GM19035 (cell line): ENCODE results near the gene P2RY11.

Source experiments
- ATAC-seq: cut with Tn5 transposase; IDR thresholded peaks from one replicate; pipeline ENCODE4 v1.9.1; 2021; ENCODE audit not compliant: unreplicated experiment

The P2RY11 gene

GRCh38 chr19:10111405-10111811 lies at the start of gene P2RY11:
P2RY11 (plus strand) TSS chr19:10111693; CDS start chr19:10111722, 29 bp downstream.
- ATAC-seq, result no peak

GRCh38 chr19:10061717-10062310 lies 49.7 kb upstream of the P2RY11 start:
- no peak for ATAC-seq

GRCh38 chr19:10068205-10068604 lies 43.3 kb upstream of the P2RY11 start:
- ATAC-seq, result no peak

GRCh38 chr19:10069046-10069445 lies 42.4 kb upstream of the P2RY11 start:
- ATAC-seq, result no peak

- ATAC-seq, result no peak
These were observed 40.6 kb upstream of the P2RY11 start for GRCh38 chr19:10070730-10071446.

- no peak for ATAC-seq
These were observed 37.3 kb upstream of the P2RY11 start for GRCh38 chr19:10074153-10074552.

GRCh38 chr19:10076535-10076934 lies 35.0 kb upstream of the P2RY11 start:
- ATAC-seq, result no peak

GRCh38 chr19:10078329-10078728 lies 33.2 kb upstream of the P2RY11 start:
- no peak for ATAC-seq

- ATAC-seq, result no peak
These were observed 32.5 kb upstream of the P2RY11 start for GRCh38 chr19:10079031-10079453.

- no peak for ATAC-seq
These were observed 27.6 kb upstream of the P2RY11 start for GRCh38 chr19:10083911-10084310.

- no peak for ATAC-seq
These were observed 26.7 kb upstream of the P2RY11 start for GRCh38 chr19:10084803-10085202.

GRCh38 chr19:10085641-10086590 lies 25.6 kb upstream of the P2RY11 start, which contains the start of gene SHFL:
SHFL (plus strand) TSS chr19:10086317; CDS start chr19:10086428, 111 bp downstream.
- peak; percentile 86 for ATAC-seq

GRCh38 chr19:10086591-10087192 lies 24.8 kb upstream of the P2RY11 start:
- ATAC-seq, result no peak

- ATAC-seq, result no peak
These were observed 24.0 kb upstream of the P2RY11 start for GRCh38 chr19:10087296-10088061.

- ATAC-seq, result no peak
These were observed 22.4 kb upstream of the P2RY11 start for GRCh38 chr19:10088949-10089554.

- no peak for ATAC-seq
These were observed 21.6 kb upstream of the P2RY11 start for GRCh38 chr19:10089801-10090375.

- no peak for ATAC-seq
These were observed 20.2 kb upstream of the P2RY11 start for GRCh38 chr19:10091370-10091687.

GRCh38 chr19:10091895-10092641 lies 19.4 kb upstream of the P2RY11 start:
- ATAC-seq, result no peak
